HEK293 (cell line): ENCODE results near the gene RNF7.

Source experiments
- ATF2 ChIP-seq: fragments of 450-650 bp; formaldehyde crosslinking; IDR thresholded peaks from 2 replicates; pipeline ENCODE4 v1.5.1; 2016; ENCODE audit warnings: missing biosample characterization, missing genetic modification characterization, low read depth
- KLF8 ChIP-seq: fragments of 450-650 bp; formaldehyde crosslinking; IDR thresholded peaks from 2 replicates; pipeline ENCODE4 v1.5.1; 2016; ENCODE audit warnings: missing biosample characterization, missing genetic modification characterization
- ZBTB1 ChIP-seq: fragments of 450-650 bp; formaldehyde crosslinking; IDR thresholded peaks from 2 replicates; pipeline ENCODE4 v1.5.1; 2016; ENCODE audit warnings: missing biosample characterization, missing genetic modification characterization
- TF ChIP-seq, protein P1 (sequence below): fragments of 450-650 bp; formaldehyde crosslinking; IDR thresholded peaks from 2 replicates; pipeline ENCODE4 v1.5.1; 2016; ENCODE audit warnings: missing biosample characterization, missing genetic modification characterization

- TF ChIP-seq KLF8 (tag by site-specific recombination) (no peak), ATF2 (tag by site-specific recombination) (no peak; the same call in 1 of the 2 replicates), ZBTB1 (tag by site-specific recombination) (no peak)
- TF ChIP-seq, protein P1, sequence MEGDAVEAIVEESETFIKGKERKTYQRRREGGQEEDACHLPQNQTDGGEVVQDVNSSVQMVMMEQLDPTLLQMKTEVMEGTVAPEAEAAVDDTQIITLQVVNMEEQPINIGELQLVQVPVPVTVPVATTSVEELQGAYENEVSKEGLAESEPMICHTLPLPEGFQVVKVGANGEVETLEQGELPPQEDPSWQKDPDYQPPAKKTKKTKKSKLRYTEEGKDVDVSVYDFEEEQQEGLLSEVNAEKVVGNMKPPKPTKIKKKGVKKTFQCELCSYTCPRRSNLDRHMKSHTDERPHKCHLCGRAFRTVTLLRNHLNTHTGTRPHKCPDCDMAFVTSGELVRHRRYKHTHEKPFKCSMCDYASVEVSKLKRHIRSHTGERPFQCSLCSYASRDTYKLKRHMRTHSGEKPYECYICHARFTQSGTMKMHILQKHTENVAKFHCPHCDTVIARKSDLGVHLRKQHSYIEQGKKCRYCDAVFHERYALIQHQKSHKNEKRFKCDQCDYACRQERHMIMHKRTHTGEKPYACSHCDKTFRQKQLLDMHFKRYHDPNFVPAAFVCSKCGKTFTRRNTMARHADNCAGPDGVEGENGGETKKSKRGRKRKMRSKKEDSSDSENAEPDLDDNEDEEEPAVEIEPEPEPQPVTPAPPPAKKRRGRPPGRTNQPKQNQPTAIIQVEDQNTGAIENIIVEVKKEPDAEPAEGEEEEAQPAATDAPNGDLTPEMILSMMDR (tag by site-specific recombination) = no peak
These were observed 44.4 kb downstream of the RNF7 start for GRCh38 chr3:141782386-141782932.
